Endometrial microvascular endothelial cells (primary cell): ENCODE results near the gene HBE1. TPM values are rescaled to one million over a fixed set of nuclear protein-coding genes. Genes with fewer than 3 reads are reported as not detected.
"Not testable (repeated sequence)": the region's sequence is repeated elsewhere in the genome, so short reads cannot be mapped to it uniquely, and the experiment has no call there.

Experiments
- in situ Hi-C: cut with HindIII; loops from 2 replicates; pipeline ENCODE4 v1.10.0; 2017; ENCODE audit warnings: low sequenced_read_pairs, low pct_unique_long_range_greater_than_20kb; ENCODE audit errors: inconsistent ontology term
- total RNA-seq: library from RNA; depleted of rRNA; stranded (reverse); fragments of >200 nt; gene quantifications from one replicate; pipeline ENCODE4 v1.2.3, GENCODE V29; 2015; ENCODE audit errors: inconsistent ontology term

Gene HBE1
- total RNA-seq: not detected

DNA sequence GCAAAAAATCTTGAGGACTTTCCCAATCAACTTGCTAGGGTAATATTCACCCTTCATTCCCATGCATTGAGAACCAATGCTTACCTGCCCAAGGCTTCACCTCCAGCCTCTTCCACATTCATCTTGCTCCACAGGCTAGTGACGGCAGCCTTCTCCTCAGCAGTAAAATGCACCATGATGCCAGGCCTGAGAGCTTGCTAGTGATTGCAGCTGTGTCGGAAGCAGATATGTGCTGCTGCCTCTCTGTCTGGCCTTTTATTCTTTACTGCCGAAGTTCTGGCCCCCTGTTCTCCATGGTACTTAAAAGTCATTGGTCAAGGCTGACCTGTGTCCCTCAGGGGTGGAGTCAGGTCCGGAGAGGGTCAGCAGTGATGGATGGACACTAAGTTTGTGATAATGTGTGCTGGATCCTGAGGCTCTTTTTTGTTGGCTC is at the start of gene HBE1:
Gene HBE1 (minus strand): TSS at position 231 of the 433 bp plus-strand sequence. CDS start 55 bp downstream, at position 176.
- in situ Hi-C loops: no loop called here

DNA sequence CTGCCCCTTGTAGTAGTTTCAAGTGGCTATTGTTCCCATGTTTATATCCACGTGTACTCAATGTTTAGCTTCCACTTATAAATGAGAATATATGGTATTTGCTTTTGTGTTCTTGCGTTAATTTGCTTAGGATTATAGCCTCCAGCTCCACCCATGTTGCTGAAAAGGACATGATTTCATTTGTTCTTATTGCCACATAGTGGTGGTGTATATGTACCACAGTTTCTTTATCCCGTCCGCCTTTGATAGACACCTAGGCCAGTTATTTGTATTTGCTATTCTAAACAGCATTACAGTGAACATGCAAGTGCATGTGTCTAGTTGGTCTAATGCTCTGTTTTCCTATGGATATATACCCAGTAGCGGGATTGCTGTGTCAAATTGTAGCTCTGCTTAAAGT is 47.5 kb upstream of the HBE1 start:
- in situ Hi-C loops: no loop called here

DNA sequence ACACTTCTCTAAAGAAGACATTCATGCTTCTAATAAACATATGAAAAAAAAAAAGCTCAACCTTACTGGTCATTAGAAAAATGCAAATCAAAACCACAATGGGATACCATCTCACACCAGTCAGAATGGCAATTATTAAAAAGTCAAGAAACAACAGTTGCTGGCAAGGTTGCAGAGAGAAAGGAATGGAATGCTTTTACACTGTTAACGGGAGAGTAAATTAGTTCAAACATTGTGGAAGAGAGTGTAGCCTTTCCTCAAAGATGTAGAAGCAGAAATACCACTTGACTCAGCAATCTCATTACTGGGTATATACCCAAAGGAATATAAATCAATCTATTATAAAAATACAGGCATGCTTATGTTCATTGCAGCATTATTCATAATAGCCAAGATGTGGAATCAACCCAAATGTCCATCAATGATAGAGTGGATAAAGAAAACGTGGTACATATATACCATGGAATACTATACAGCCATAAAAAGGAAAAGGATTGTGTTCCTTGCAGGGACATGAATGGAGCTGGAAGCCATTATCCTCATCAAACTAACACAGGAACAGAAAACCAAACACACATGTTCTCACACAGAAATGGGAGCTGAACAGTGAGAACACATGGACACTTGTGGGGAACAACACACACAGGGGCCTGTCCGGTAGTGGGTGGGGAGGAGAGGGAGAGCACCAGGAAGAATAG is 43.7 kb upstream of the HBE1 start:
- in situ Hi-C loops: not testable (repeated sequence)

DNA sequence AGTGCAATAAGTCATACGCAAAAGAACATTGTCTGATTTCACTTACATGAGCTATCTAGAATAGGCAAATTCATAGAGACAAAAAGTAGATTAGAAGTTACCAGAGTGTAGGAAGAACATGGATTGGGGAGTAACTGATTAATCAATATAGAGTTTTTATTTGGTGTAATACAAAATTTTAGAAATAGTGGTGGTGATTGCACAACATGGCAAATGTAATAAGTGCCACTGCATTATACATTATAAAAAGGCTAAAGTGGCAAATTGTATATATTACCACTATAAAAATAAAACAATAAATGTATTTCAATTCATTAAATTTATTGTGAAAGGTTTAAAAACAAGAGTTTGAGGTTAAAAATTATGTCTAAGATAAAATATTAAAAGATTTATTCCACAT is 40.7 kb upstream of the HBE1 start:
- in situ Hi-C loops: no loop called here

DNA sequence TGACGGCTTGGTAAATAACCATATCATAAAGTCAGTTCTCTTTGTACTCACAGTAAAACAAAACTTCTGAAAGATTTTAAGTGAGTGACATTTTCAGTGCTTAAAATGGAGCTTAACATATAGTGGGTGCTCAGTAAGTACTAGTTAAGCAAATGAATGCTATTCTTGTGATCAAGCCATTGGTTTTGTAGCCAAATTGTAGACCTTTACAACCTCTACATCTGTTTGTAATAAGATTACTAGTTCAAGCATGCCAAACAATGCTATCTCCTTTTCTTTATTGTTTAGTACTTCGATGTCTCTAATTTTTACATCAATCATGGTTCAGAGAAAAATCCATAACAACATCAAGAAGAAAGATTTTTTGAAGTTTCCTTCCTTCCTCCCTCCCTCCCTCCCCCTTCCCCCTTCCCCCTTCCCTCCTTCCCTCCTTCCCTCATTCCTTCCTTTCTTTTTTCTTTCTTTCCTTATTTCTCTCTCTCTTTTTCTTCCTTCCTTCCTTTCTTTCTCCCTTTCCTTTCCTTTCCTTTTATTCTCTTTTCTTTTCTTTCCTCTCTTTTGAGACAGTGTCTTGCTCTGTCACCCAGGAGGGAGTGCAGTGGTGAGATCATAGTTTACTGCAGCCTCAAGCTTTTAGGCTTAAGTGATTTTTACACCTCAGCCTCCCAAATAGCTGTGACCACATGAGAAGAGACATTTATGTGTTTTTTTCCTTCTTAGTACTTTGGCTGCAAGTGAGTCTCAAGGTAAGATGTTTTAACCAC is 37.7 kb upstream of the HBE1 start:
- in situ Hi-C loops: no loop called here

DNA sequence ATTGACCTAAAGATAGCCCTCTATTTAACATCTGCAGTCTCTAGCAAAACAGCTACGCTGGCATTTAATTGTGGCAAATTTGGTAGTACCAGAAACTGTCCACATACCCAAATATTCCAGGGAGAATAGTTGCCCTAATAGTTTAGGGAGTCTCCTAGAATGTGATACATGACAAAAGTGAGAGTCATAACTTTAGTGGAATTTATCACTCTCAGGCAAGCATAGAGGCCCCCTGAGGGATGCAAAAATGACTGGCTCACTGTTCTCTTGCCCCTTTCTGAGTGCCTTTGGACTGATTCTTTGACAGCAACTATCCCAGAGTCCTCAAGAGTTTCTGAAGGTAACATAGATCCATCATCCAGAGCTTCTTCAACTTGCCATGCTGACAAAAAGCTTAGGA is 34.3 kb upstream of the HBE1 start:
- in situ Hi-C loops: no loop called here

DNA sequence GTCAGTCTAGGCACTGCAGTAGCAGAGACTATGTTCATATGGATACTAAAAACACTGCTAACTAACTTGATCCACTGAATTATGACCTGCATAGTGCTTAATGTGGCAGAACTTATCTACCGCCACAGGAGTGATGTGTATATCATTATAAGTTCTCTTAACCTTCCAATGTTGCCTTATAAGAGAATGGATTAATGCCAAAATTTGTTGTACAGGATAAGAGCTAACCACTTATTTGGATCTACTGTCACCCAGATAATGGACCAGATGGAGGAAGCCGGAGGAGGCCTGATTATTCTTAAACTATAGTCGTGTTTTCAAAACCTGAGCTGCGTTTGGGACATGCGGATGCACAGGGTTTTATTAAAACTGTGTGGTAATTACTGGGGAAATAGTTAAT is 33.9 kb upstream of the HBE1 start:
- in situ Hi-C loops: no loop called here

DNA sequence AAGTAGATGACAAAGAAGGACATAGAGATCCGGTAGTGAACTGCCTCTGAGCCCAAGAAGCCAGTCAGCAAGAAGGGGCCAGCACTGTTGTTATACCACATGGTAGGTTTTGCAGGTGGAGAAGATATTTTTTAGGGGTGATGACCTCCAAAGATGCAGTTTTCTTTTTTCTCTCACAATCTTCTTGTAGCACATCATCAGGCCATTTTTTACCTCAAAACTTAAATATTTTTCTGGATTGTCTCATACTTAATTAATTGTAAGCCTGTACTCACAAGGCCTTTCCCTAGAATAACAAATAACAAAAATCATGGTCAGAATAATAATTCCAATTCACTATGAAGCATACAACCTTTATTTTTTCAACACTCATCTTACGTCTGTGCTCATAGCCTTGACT is 32.1 kb upstream of the HBE1 start, which contains the start of gene OR51B4:
Gene OR51B4 (minus strand): TSS at position 101 of the 400 bp plus-strand sequence. CDS start 0 bp downstream, at position 101.
- in situ Hi-C loops: no loop called here

DNA sequence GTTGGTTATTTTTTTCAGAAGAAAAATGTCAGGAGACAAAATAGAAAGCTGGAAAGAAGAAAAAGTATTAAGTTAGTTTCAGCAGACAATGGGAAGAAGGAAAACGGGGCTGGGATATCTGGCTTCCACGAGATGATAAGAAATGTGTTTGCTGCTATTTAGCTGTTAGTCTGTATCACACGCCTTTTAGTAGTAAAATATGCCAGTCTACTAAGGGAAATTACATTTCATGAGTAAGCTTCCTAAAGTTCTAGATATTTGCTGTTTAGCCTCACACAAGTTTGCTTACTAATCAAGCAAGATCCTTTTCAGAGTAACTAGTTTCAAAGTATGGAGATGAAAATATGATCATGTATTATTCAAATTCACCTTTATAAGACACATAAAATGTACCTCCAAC is 30.5 kb upstream of the HBE1 start:
- in situ Hi-C loops: no loop called here

DNA sequence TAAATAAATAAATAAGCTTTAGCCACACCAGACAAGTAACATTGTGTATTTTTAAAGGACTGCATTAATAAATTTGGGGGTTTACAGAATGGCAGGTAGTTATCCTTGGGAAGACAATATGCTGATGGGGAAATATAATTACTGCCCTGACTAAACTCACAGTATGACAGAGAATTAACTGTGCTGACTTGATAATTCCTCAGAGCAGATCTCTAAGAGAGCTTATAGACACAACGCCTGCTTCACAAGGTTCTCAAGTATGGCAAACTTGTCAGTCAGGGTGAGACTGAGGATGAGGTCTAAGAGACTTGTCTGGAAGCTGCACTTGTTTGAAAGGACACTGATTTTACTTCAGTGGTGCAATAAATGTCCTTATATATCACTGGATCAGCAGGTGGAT is 28.7 kb upstream of the HBE1 start:
- in situ Hi-C loops: no loop called here

DNA sequence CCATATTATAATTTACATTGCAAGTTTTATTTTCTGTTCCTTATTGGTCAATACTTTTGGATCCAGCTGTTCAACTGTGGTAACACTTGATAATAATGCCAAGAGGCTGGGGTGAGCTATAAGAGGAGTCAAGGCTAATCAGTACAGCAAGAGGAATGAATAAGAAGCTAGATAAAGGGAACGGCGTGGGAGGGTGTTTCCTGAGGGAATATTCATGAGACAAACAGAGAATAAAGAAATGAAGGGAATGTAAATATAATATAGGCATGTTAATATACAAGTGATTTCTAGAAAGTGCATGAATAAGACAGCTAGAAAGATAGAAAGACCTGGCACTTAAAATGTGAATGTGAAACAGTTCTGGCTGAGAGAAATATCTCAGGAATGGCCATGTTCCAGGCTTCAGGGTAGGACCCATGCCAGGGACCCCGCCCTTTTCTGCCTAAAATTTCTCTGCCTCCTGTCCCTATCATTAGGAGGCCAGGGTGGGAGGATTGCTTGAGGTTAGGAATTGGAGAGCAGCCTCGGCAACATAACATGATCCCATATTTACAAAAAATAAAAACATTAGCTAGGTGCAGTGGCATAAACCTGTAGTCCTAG is 28.1 kb upstream of the HBE1 start:
- in situ Hi-C loops: no loop called here

DNA sequence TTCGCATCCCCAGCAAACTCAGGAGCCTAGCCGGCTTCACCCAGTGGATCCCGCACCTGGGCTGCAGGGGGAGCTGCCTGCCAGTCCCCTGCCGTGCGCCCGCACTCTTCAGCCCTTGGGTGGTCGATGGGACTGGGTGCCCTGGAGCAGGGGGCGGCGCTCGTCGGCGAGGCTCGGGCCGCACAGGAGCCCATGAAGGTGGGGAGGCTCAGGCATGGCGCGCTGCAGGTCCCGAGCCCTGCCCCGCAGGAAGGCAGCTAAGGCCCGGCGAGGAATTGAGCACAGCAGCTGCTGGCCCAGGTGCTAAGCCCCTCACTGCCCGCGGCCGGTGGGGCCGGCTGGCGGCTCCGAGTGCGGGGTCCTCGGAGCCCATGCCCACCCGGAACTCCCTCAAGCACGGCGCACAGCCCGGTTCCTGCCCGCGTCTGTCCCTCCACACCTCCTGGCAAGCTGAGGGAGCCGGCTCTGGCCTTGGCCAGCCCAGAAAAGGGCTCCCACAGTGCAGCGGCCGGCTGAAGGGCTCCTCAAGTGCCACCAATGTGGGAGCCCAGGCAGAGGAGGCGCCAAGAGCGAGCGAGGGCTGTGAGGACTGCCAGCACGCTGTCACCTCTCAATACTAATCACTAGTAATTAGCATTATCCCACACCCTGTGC is 24.7 kb upstream of the HBE1 start:
- in situ Hi-C loops: not testable (repeated sequence)

DNA sequence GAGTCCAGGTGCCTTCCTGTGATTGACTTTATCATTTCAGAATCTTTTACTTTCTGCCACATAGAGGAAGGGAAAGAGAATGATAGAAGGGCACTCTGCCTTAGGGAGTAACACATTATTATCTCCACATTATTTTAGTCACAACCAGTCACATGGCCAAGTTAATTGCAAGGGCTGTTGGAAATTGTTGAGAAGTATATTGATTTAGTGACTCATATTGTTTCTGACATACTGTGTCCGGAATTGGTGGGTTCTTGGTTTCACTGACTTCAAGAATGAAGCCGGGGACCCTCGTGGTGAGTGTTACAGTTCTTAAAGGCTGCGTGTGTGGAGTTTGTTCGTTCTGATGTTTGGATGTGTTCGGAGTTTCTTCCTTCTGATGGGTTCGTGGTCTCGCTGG is 23.3 kb upstream of the HBE1 start:
- in situ Hi-C loops: no loop called here

DNA sequence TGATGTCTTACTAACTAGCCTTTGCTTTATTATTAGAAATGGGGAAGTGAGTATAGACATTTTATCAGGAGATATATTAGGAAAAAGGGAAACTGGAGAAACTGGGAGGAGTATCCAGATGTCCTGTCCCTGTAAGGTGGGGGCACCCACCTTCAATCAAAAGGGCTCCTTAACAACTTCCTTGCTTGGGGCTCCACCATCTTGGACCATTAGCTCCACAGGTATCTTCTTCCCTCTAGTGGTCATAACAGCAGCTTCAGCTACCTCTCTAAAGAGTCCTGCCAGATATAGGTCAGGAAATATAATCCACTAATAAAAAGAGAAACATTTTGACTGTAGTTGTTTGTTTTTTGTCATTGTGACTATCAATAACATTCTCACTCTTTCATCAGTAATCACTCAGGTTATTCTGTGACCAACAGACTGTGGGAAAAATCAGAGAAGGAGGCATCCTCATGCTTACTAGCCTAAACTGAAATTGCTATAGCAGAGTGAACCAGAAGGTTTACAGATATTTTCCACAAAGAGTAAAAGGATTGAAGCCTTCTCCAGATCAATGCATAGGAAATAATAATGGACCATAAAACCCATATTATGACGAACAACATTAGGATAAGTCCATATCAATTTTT is 21.6 kb upstream of the HBE1 start:
- in situ Hi-C loops: no loop called here

DNA sequence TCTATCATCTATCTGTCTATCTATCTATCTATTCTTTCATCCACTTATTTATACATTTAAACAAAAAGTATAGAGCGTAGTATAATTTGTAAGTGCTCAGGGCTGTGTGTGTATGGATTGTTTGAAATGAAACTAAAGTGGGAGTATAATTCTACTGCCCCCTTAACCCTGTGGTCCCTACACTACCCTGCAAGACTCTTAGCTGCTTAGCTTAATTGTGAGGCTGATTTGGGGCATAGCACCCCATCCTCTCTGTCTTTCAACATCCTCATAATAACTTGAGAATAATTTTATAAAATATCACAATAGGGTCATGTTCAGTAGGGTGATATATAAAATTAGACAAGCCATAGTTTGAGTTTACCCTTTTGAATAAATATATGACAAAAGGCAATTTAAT is 20.4 kb upstream of the HBE1 start:
- in situ Hi-C loops: no loop called here

DNA sequence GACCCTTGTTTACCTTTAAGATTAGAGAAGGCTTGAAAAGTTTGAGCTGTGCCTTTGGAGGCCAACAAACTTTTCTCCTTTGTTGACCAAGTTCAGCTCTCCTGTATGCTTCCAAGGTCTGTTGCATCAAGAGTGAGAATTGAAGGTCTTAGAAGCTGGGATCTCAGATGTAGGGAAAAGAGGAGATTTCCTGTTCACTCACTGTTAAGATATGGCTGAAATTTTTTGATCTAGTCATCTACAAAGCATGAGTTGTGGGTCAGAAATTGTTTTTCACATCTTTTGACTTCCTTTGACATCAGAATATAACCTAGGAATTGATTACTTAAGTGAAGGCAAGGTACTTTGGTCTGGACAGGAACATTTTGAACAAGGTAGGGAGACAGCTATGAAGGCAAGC is 20.0 kb upstream of the HBE1 start:
- in situ Hi-C loops: no loop called here

DNA sequence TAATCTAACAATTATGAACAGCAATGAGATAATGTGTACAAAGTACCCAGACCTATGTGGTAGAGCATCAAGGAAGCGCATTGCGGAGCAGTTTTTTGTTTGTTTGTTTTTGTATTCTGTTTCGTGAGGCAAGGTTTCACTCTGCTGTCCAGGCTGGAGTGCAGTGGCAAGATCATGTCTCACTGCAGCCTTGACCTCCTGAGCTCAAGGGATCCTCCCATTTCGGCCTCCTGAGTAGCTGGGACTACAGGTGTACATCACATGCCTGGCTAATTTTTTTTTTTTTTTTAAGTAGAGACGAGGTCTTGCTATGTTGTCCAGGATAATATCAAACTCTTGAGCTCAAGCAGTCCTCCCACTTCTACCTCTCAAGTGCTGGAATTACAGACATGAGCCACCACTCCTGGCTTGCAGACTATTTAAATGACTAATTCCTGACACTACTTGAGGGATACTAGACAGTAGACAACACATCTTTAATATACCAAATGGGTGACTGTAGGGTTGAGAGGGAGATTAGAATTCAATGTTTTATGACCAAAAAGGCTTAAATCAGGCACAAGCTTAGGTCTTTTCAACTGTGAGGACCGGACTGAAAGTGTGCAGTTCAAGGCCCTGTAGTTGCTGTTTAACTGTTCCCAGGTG is 19.3 kb upstream of the HBE1 start:
- in situ Hi-C loops: no loop called here

DNA sequence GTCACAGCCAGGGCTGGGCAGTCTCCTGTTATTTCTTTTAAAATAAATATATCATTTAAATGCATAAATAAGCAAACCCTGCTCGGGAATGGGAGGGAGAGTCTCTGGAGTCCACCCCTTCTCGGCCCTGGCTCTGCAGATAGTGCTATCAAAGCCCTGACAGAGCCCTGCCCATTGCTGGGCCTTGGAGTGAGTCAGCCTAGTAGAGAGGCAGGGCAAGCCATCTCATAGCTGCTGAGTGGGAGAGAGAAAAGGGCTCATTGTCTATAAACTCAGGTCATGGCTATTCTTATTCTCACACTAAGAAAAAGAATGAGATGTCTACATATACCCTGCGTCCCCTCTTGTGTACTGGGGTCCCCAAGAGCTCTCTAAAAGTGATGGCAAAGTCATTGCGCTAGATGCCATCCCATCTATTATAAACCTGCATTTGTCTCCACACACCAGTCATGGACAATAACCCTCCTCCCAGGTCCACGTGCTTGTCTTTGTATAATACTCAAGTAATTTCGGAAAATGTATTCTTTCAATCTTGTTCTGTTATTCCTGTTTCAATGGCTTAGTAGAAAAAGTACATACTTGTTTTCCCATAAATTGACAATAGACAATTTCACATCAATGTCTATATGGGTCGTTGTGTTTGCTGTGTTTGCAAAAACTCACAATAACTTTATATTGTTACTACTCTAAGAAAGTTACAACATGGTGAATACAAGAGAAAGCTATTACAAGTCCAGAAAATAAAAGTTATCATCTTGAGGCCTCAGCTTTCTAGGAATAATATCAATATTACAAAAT is 18.6 kb upstream of the HBE1 start:
- in situ Hi-C loops: no loop called here
